CD4-positive, alpha-beta T cell (primary cell): Measurements from ENCODE around the gene HOXA11. TPM values are rescaled to one million over a fixed set of nuclear protein-coding genes. Genes with fewer than 3 reads are reported as not detected.

Source experiments
- ATAC-seq: fragments of 200-7000 bp; cut with Tn5 transposase; one replicate; pipeline ENCODE4 v1.10.0; 2022; ENCODE audit warnings: mild to moderate bottlenecking; ENCODE audit not compliant: poor library complexity
- CTCF ChIA-PET: fragments of 350-600 bp; sonication (Branson Sonifier 250); formaldehyde crosslinking; loops from one replicate; lab custom pipeline; 2021; ENCODE audit warnings: antibody characterized with exemption, inconsistent platforms; lab: Charles Lee
- POLR2A ChIA-PET: fragments of 350-600 bp; sonication (Branson Sonifier 250); formaldehyde crosslinking; loops from one replicate; lab custom pipeline; 2021; ENCODE audit warnings: antibody characterized with exemption, inconsistent platforms; lab: Charles Lee
- DNase-seq, 14 experiments: peaks; one replicate each; pipeline ENCODE4 v3.0.0-alpha.2; 2013 to 2020; ENCODE audit warnings: mixed read lengths in 2 of 14
- H3K27ac ChIP-seq, 2 donors: one replicate each; pipeline versions ENCODE4 v1.5.1 to v1.7.0; 2013; ENCODE audit warnings: low read length in 2 of 2, low read depth in 1 of 2, mild to moderate bottlenecking in 1 of 2
- H3K27me3 ChIP-seq, 2 experiments: 1 replicate in 1 of 2; 2 replicates in 1 of 2; pipeline versions ENCODE4 v1.6.1 to v1.7.0; 2013; ENCODE audit warnings: low read length in 2 of 2, control low read depth in 1 of 2, mild to moderate bottlenecking in 1 of 2, moderate library complexity in 1 of 2; ENCODE audit not compliant: insufficient read depth in 2 of 2, control insufficient read depth in 1 of 2
- H3K36me3 ChIP-seq: one replicate; pipeline ENCODE4 v1.6.1; 2013; ENCODE audit warnings: low read length, control low read depth; ENCODE audit not compliant: insufficient read depth
- H3K4me1 ChIP-seq: one replicate; pipeline ENCODE4 v1.6.1; 2013; ENCODE audit warnings: low read length, control low read depth; ENCODE audit not compliant: insufficient read depth
- H3K4me3 ChIP-seq: one replicate; pipeline ENCODE4 v1.5.1; 2013; ENCODE audit warnings: mild to moderate bottlenecking, low read length, moderate library complexity
- H3K9me3 ChIP-seq, 2 experiments: 1 replicate in 1 of 2; 2 replicates in 1 of 2; pipeline versions ENCODE4 v1.6.1 to v1.7.0; 2013; ENCODE audit warnings: low read length in 2 of 2, mild to moderate bottlenecking in 2 of 2, control low read depth in 1 of 2, moderate library complexity in 1 of 2; ENCODE audit not compliant: control insufficient read depth in 1 of 2, insufficient read depth in 1 of 2
- H3K27ac Mint-ChIP-seq: one replicate; pipeline ENCODE4 v1.8.0; 2020; ENCODE audit warnings: mixed read lengths
- H3K27me3 Mint-ChIP-seq: one replicate; pipeline ENCODE4 v1.8.0; 2021; ENCODE audit warnings: mixed read lengths
- H3K36me3 Mint-ChIP-seq: one replicate; pipeline ENCODE4 v1.8.0; 2021; ENCODE audit warnings: low read depth, mixed read lengths
- H3K4me1 Mint-ChIP-seq: one replicate; pipeline ENCODE4 v1.8.0; 2021; ENCODE audit warnings: low read depth, mixed read lengths
- H3K4me3 Mint-ChIP-seq: one replicate; pipeline ENCODE4 v1.8.0; 2020; ENCODE audit warnings: mild to moderate bottlenecking, mixed read lengths
- H3K9me3 Mint-ChIP-seq: one replicate; pipeline ENCODE4 v1.8.0; 2020; ENCODE audit warnings: mixed read lengths
- CTCF ChIP-seq: fragments of 200-600 bp; IDR thresholded peaks from one replicate; pipeline ENCODE4 v1.8.0; 2022; ENCODE audit warnings: antibody characterized with exemption, mild to moderate bottlenecking
- intact Hi-C, 2 experiments: fragments of 100-400 bp; cut with DNase I in 1 of 2; cut with micrococcal nuclease in 1 of 2; formaldehyde crosslinking; loops; one replicate each; pipeline versions ENCODE4 v1.15.1 to v1.9.0; 2023 to 2025; cut with DNase I, micrococcal nuclease
- total RNA-seq, 174 experiments: library from RNA in 2 of 174; stranded (reverse) in 2 of 174; gene quantifications; one replicate each; pipeline ENCODE4 v1.2.3 and lab custom pipeline; 2021 to 2026

Gene HOXA11
- total RNA-seq, 2 experiments from 2014 or later: not detected

GRCh38 chr7:27194686-27195379 lies 9.8 kb upstream of the HOXA11 start:
- no peaks in the 10 kb centered on the region for H3K36me3 ChIP-seq
- DNase-seq (no peak), ATAC-seq (no peak)
- H3K9me3 ChIP-seq: peaks cover 0 to 26% of the 10 kb centered on the region in 2 experiments
- ChIA-PET CTCF (interaction anchor here (1.2 to 2.4 kb wide), 6 partner anchors 15 to 902 kb away, joined by 3 to 17 read pairs (median 5); no protein-coding TSS in a partner anchor), POLR2A (interaction anchor here (1.0 kb wide), 1 partner anchor 9 kb away, joined by 4 read pairs; no protein-coding TSS in a partner anchor)
- H3K27ac Mint-ChIP-seq: no peak overlapping the region
- H3K27me3 Mint-ChIP-seq: peaks cover 92% of the 10 kb centered on the region
- no peak overlapping the region for H3K27ac ChIP-seq
- no peak for TF ChIP-seq CTCF
- no peak overlapping the region for H3K4me3 Mint-ChIP-seq
- peaks cover 84 to 91% of the 10 kb centered on the region in 2 experiments for H3K27me3 ChIP-seq
- peaks cover 43% of the 10 kb centered on the region for H3K4me1 ChIP-seq
- intact Hi-C loops: loop anchor here (2.0 to 10.0 kb wide), 10 partner anchors 43 to 990 kb away; partner anchors contain the start of genes HIBADH (in 2 of the 2), HOXA3 (in 1 of the 2), JAZF1 (in 1 of the 2) and TAX1BP1 (in 1 of the 2)
- H3K9me3 Mint-ChIP-seq: no peaks in the 10 kb centered on the region
- H3K36me3 Mint-ChIP-seq: no peaks in the 10 kb centered on the region
- H3K4me1 Mint-ChIP-seq: peaks cover 41% of the 10 kb centered on the region
- H3K4me3 ChIP-seq: no peak overlapping the region

GRCh38 chr7:27194002-27194352 lies 8.9 kb upstream of the HOXA11 start:
- Mint-ChIP-seq H3K36me3 (no peaks in the 10 kb centered on the region), H3K27me3 (peaks cover 99% of the 10 kb centered on the region), H3K27ac (no peak overlapping the region), H3K4me1 (peaks cover 49% of the 10 kb centered on the region), H3K4me3 (no peak overlapping the region), H3K9me3 (no peaks in the 10 kb centered on the region)
- DNase-seq: no peak
- Histone ChIP-seq H3K36me3 (no peaks in the 10 kb centered on the region), H3K4me1 (peaks cover 47% of the 10 kb centered on the region), H3K9me3 (peaks cover 0 to 29% of the 10 kb centered on the region in 2 experiments), H3K27me3 (peaks cover 89 to 96% of the 10 kb centered on the region in 2 experiments), H3K27ac (no peak overlapping the region), H3K4me3 (no peak overlapping the region)
- ChIA-PET POLR2A (interaction anchor here (0.6 kb wide), 1 partner anchor 62 kb away, joined by 3 read pairs; no protein-coding TSS in a partner anchor), CTCF (interaction anchor here (1.2 kb wide), 1 partner anchor 43 kb away, joined by 3 read pairs; no protein-coding TSS in a partner anchor)
- ATAC-seq: no peak
- TF ChIP-seq CTCF: no peak
- intact Hi-C loops: loop anchor here in 1 of 2 experiments (2.0 to 10.0 kb wide), 4 partner anchors 381 to 991 kb away; partner anchors contain the start of genes HIBADH, JAZF1 and TAX1BP1

GRCh38 chr7:27193335-27194001 lies 8.4 kb upstream of the HOXA11 start:
- Histone ChIP-seq H3K4me3 (no peak overlapping the region), H3K27me3 (peaks cover 89 to 96% of the 10 kb centered on the region in 2 experiments), H3K4me1 (peaks cover 47% of the 10 kb centered on the region), H3K27ac (no peak overlapping the region), H3K9me3 (peaks cover 0 to 29% of the 10 kb centered on the region in 2 experiments), H3K36me3 (no peaks in the 10 kb centered on the region)
- Mint-ChIP-seq H3K4me3 (peak overlapping the region; percentile 44), H3K9me3 (no peaks in the 10 kb centered on the region), H3K36me3 (no peaks in the 10 kb centered on the region), H3K27me3 (peaks cover 99% of the 10 kb centered on the region), H3K4me1 (peaks cover 50% of the 10 kb centered on the region), H3K27ac (no peak overlapping the region)
- ATAC-seq: no peak
- no peak for TF ChIP-seq CTCF
- DNase-seq: no peak
- ChIA-PET CTCF (interaction anchor here (1.4 kb wide), 1 partner anchor 25 kb away, joined by 3 read pairs; no protein-coding TSS in a partner anchor), POLR2A (interaction anchor here (0.6 to 1.5 kb wide), 2 partner anchors 31 to 62 kb away, joined by 3 to 5 read pairs; no protein-coding TSS in a partner anchor)
- intact Hi-C loops: loop anchor here in 1 of 2 experiments (2.0 to 10.0 kb wide), 4 partner anchors 381 to 991 kb away; partner anchors contain the start of genes HIBADH, JAZF1 and TAX1BP1
